Hematopoietic multipotent progenitor cell treated with erythropoietin and hydrocortisone succinate and interleukin-3 and kit ligand, for 4 days (in vitro differentiated cells): ENCODE data around the gene ARID4B.
"Not testable (repeated sequence)": the region's sequence is repeated elsewhere in the genome, so short reads cannot be mapped to it uniquely, and the experiment has no call there.

ENCODE experiments used
- DNase-seq: peaks from one replicate; pipeline ENCODE4 v3.0.0-alpha.2; 2015

ARID4B gene

DNA sequence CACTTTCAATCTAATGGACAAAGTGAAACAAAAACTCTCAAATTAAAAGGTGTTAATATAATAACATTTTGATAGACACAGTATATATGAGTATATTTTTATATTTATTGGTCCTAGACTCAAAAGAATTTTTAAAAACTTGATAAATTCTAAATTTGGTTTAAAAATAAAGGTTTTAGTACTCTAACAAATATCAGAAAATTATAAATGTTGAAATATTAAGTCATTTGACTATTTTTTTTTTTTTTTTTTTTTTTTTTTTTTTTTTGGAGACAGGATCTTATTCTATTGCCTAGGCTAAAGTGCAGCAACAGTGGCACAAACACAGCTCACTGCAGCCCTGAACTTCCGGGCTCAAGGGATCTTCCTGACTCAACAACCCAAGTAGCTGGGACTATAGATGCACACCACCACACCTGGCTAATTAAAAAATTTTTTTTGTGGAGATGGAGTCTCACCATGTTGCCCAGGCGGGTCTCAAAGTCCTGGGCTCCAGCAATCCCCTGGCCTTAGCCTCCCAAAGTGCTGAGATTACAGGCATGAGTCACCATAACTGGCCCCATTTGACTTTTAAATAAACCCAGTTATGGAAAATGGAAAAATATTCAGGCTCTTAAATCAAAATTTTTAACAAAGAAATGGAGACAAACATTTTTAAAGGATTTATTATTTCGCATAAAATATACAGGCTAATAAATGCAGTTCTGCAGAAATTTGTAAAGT is 106.2 kb downstream of the ARID4B start:
- DNase-seq: no peak

GRCh38 chr1:235215453-235215852 is 112.5 kb downstream of the ARID4B start:
- DNase-seq: no peak

GRCh38 chr1:235214962-235215361 is 113.0 kb downstream of the ARID4B start:
- DNase-seq: not testable (repeated sequence)

- DNase-seq: no peak
These were observed 114.2 kb downstream of the ARID4B start for GRCh38 chr1:235213752-235214151.

GRCh38 chr1:235211517-235211916 is 116.5 kb downstream of the ARID4B start:
- DNase-seq: no peak

- DNase-seq: peak; percentile 75
These were observed 120.8 kb downstream of the ARID4B start for GRCh38 chr1:235207209-235207565.

GRCh38 chr1:235206533-235207208 is 121.3 kb downstream of the ARID4B start:
- peak; percentile 49 for DNase-seq

DNA sequence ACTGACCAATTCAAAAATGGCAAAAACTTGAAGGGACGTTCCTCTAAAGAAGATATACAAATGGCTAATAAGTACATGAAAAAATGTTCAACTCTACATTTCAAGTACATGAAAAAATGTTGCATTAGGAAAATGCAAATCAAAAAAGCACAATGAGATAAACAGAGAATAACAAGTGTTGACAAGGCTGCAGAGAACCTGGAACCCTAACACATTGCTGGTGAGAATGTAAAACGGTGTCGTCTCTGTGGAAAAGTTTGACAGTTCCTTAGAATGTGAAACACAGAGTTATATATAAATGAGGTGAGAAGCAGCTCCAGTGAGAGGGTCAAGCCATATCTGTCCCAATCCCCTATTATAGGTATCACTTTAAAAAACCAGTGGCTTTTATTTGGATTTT is 122.3 kb downstream of the ARID4B start:
- no peak for DNase-seq

DNA sequence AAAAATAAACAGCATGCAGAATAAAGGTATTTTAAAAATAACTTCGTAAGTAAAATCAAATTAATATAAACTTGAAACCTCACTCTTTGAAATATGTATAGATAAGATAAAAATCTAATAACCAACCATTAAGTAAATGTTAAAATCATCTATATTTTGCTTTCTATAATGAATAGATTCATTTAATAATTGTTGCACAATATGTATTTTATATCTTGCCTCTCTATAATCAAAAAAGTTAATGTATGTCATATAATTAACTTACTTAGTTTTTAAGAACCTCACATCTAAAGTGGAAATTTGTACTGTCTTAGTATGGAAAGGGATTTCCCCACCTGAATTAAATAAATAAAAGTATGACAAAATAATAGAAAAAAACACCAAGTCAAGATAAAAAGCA is 124.6 kb downstream of the ARID4B start:
- DNase-seq: no peak

DNA sequence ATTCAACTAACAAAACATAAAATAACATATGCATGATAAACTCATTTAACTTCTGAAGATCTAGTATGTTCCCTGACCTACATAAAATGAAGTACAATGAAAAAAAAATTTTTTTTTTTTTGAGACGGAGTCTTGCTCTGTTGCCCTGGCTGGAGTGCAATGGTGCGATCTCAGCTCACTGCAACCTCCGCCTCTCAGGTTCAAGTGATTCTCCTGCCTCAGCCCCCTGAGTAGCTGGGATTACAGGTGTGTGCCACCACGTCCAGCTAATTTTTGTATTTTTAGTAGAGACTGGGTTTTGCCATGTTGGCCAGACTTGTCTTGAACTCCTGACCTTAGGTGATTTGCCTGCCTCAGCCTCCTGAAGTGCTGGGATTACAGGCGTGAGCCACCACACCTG is 125.5 kb downstream of the ARID4B start:
- DNase-seq: not testable (repeated sequence)

DNA sequence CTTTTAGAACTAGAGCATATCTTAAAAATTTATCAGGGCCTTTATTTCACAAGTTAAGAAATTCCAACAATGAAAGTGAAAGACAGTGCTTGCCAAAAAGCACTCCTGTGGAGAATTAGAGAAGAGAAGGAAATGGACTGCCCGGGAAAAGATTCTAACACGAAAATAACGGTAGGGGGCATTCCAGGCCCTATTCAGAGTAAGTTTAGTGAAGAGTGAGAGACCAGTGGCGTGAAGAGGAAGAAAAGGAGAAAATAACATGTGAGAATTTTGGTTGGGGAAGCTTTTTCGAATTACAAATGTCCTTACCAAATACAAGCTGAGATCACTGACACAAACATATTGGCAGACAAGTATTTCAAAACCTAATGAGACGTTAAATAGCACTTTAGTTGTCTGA is 128.5 kb downstream of the ARID4B start:
- peak; percentile 72 for DNase-seq

DNA sequence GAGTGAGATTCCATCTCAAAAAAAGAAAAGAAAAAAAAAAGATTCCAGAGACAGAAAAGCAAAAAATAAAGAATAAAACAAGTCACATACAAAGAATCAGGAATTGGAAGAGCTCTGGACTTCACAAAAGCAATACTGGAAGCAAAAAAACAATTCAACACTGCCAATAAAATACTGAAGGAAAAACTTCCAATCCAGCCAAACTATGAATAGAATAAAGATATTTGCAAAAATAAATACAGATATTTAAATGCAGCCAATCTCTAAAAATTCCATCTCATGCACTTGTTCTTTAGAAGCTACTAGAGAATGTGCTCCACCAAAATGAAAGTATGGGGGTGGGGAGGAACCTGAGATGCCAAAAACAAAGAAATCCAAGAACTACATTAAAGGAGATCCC is 137.5 kb downstream of the ARID4B start:
- DNase-seq: no peak

DNA sequence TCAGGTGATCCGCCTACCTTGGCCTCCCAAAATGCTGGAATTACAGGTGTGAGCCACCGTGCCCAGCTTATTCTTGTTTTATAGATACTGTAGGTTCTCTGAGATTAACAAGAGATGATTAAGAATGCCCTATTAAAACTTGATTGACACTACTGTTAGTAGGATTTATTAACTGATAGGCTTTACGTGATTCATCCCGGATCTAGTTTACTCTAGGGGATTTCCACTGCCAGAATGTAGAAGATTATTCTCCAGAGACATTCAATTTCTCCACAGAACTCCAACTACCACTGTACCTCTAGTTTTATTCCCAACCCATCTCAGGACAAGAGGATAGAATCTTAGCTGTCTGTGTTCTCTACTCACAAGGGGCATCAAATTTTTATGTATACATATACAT is 140.7 kb downstream of the ARID4B start:
- DNase-seq: no peak

DNA sequence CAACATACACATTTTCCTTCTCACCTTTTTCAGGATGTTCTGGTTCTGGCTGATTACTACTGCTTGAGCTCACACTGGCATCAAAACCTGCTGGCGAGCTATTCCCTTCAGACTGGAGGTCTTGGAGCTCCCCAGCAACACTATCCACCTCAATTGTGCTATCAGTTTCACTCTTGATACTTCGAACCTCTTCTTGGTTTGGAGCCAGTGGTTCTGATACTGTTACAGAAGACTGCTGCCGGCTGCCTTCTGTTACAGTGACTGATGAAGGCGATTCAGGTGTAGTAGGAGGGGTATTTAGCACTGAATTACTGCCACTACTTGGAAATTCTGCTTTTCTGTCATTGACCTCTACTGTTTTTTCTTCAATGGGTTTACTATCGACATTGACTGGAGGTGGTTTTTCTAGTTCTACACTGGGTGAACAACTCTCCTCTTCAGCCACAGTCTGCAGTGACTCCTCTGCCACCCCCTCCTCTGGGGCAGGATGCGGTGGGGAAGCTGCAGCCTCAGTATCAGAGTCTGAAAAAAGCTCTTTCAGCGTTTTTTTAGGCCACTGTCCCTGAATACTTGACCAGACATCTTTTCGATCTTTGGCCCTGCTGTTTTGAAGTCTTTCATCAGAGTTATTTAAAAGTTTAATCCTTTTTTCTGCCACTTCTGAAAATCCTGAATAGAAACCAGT is 146.3 kb downstream of the ARID4B start:
- DNase-seq: no peak

- DNase-seq: no peak
These were observed 147.0 kb downstream of the ARID4B start for GRCh38 chr1:235180916-235181460.

GRCh38 chr1:235176486-235176885 is 151.5 kb downstream of the ARID4B start:
- no peak for DNase-seq

- DNase-seq: no peak
These were observed 158.0 kb downstream of the ARID4B start for GRCh38 chr1:235169986-235170385.

DNA sequence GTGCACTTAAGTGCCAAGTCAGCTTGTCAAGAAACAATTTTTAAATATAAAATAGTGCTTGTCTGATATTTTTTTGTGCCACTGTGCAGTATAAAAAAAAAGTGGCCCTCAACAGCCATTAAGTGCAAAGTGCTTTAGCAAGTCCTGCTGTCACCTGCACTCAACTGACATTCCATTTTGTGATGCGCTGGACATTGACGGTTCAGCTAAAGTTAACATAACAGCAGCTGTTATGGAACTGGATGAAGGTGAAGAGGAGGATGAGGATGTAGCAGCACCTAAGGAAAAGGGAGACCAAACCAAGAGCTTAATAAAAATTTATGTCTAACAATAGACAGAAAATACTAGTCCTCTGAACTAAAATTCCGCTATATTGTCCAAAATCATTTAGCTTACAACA is 159.6 kb downstream of the ARID4B start:
- no peak for DNase-seq

GRCh38 chr1:235161685-235162327 is 166.2 kb downstream of the ARID4B start:
- peak; percentile 13 for DNase-seq

DNA sequence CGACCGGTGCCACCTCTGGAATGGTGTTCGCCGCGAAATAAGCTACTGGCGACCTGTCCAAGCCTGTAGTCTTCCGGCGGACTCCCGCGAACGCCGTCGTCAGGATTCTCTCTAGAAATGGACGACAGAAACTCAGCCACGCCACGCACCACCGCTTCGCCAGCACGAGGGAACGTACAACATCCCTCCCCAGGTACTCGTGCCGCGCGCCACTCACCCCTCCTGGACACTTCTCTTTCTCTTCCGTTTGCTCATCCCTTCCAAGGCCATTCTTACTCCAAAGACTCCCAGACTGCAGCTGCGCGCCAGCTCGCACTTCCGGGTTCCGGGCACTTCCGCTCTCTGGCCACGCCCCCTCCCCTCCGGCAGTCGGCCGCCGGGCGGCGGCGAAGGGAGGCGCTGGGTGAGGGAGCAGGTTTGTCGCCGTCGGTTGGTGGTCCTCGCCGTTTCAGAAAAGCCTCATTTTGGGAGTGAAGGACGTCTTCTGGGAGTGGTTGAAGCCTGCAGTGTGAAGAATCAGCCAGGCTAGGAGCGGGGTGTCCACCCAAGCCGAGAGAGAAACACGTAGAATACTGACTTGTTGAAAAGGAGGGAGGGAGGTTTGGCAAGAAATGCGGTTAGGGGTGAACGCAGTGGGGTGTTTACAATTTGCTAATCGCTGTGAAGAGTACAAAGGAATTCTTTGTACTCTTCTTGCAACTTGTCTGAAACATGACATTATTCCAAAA is 166.9 kb downstream of the ARID4B start, which contains the start of gene RBM34:
Gene RBM34 (minus strand): TSS at position 294 of the 728 bp plus-strand sequence. CDS start 24 bp downstream, at position 270.
- DNase-seq: peak; percentile 96

GRCh38 chr1:235160383-235160956 is 167.5 kb downstream of the ARID4B start:
- peak; percentile 80 for DNase-seq

GRCh38 chr1:235159930-235160329 is 168.0 kb downstream of the ARID4B start:
- DNase-seq: peak; percentile 24
